HuH-7.5 (cell line): Measurements from ENCODE around the gene B4GALNT4.
"Not testable (repeated sequence)": the region's sequence is repeated elsewhere in the genome, so short reads cannot be mapped to it uniquely, and the experiment has no call there.

Experiments used
- DNase-seq: peaks from one replicate; pipeline ENCODE4 v3.0.0; 2011; ENCODE audit warnings: low spot score

The B4GALNT4 gene

GRCh38 chr11:369336-370018 lies at the start of gene B4GALNT4:
Gene B4GALNT4, plus strand, starts transcription at chr11:369499. Its CDS starts 305 bp downstream, at chr11:369804.
- peak; percentile 84 for DNase-seq

DNA sequence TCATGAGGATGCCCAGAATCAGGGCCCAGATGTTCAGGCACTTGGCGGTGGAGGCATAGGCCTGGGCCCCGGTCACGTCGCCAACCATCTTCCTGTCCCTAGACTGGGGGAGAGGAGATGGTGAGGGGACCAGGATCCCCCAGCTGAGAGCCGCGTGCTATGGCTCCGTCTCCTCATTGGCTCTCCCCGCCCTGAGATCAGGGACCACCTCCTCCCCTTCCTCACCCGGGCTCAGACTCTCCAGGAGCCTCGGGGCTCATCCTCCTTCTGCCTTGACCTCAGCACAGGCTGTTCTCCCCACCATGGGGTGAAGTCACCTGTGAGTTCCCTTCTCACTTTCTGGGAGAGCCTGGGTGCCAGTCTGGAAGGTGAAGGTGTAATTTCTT lies 49.4 kb upstream of the B4GALNT4 start:
- not testable (repeated sequence) for DNase-seq

- DNase-seq, result no peak
Measured at GRCh38 chr11:324156-324555, 45.1 kb upstream of the B4GALNT4 start.

DNA sequence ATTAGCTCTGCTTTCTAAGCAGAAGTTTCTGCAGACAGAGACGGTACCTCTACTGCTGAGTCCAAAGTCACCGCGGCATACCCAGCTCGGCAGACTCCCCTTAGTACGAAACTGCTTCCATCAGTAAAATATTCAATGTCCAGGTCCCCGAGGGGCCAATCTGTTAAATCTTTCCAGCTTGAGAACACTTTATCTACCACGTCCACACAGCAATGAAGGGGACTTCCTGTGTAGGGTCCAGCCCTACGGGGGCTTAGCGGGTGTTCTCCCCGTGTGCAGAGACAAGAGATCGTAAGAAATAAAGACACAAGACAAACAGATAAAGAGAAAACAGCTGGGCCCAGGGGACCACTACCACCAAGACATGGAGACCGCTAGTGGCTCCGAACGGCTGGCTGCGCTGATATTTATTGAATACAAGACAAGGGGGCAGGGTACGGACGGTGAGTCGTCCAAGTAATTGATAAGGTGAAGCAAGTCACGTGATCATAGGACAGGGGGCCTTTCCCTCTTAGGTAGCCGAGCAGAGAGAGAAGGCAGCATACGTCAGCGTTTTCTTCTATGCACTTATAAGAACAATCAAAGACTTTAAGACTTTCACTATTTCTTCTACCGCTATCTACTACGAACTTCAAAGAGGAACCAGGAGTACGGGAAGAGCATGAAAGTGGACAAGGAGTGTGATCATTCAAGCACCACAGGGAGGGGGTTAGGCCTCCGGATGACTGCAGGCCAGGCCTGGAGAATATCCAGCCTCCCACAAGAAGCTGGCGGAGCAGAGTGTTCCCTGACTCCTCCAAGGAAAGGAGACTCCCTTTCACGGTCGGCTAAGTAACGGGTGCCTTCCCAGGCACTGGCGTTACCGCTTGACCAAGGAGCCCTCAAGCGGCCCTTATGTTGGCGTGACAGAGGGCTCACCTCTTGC lies 44.4 kb upstream of the B4GALNT4 start:
- DNase-seq, result not testable (repeated sequence)

GRCh38 chr11:325796-326591 lies 43.3 kb upstream of the B4GALNT4 start:
- no peak for DNase-seq

GRCh38 chr11:326592-326841 lies 42.8 kb upstream of the B4GALNT4 start:
- DNase-seq, result no peak

DNA sequence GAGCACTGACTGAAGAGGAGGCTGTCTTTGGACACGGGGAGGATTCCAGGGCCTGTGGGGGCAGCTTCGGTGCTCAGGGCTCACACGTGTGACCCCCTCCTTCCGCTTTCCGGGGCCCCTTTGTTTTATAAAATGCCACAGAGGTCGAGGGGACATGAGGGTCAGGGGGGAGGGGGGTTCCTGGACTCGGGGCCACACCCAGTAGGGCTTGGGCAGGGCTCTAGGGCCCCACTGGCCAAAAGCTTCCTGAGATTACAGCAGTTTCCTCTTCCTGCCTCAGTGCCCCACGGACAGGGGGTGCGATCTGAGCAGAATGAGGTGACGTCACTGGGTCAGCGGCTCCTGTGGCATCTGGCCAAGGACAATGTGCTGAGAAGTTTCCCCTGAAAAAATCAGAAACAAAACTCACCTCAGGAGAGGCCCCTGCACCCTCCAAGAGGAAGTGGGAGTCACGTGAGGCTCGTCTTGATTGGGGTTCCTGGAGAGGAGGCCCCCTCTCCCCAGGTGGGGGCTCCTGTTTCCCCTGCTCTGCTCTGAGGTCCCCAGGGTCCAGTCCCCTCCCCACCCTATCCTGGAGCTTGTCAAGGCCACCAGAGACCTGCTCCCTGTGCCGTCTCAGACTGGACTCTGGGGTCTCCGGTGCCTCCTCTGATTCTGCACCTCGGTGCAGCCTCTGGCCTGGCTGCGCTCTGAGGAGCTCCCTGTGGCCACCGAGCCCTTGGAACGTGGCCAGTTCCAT lies 42.3 kb upstream of the B4GALNT4 start:
- DNase-seq, result no peak

DNA sequence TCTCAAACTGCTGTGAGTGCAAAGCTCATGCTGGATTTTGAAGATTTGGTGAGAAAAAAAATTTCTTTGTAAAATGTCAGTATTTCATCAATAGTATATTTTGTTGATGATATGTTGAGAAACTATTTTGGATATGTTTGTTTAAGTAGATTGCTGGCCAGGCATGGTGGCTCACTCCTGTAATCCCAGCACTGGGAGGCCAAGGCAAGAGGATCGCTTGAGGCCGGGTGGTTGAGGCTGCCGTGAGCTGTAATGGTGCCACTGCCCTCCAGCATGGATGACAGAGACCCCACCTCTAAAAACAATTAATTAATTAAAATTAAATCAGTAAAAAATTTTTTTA lies 41.7 kb upstream of the B4GALNT4 start:
- no peak for DNase-seq

- no peak for DNase-seq
Measured at GRCh38 chr11:328012-328411, 41.3 kb upstream of the B4GALNT4 start.

GRCh38 chr11:328516-329100 lies 40.7 kb upstream of the B4GALNT4 start:
- DNase-seq, result not testable (repeated sequence)

- no peak for DNase-seq
Measured at GRCh38 chr11:329886-330253, 39.4 kb upstream of the B4GALNT4 start.

GRCh38 chr11:330307-330693 lies 39.0 kb upstream of the B4GALNT4 start:
- no peak for DNase-seq

DNA sequence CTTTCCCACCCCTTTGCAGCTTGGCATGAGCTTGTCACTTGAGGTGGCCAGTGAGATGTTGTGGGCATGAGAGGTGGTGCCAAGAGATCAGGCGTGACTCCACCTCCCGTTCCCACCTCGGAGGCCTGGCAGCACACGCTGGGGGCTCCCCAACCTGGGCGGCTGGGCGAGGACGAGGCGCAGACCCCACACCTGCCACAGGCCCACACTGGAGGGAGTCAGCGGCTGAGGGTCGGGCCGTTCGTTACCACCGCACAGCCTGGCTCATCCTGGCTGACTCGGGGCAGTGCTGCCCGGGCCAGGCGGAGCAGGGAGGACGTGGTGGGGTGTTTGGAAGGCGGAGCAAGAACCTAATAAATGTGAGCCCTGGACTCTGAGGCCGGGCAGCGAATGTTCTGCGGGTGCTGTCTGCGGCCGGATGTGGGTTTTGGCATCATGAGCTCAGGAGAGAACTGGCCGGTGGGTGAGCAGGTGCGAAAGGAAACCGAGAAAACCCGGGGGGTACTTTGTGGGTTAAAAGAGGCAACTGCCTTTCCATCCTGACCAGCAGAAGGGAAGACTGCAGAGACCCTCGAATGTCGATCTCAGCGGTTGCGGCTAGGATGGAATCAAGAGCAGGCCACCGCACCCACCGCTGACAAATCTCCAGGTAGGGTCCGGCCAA lies 38.5 kb upstream of the B4GALNT4 start:
- DNase-seq, result no peak

GRCh38 chr11:331358-332060 lies 37.8 kb upstream of the B4GALNT4 start:
- DNase-seq, result no peak

GRCh38 chr11:332651-333480 lies 36.4 kb upstream of the B4GALNT4 start:
- DNase-seq, result no peak

DNA sequence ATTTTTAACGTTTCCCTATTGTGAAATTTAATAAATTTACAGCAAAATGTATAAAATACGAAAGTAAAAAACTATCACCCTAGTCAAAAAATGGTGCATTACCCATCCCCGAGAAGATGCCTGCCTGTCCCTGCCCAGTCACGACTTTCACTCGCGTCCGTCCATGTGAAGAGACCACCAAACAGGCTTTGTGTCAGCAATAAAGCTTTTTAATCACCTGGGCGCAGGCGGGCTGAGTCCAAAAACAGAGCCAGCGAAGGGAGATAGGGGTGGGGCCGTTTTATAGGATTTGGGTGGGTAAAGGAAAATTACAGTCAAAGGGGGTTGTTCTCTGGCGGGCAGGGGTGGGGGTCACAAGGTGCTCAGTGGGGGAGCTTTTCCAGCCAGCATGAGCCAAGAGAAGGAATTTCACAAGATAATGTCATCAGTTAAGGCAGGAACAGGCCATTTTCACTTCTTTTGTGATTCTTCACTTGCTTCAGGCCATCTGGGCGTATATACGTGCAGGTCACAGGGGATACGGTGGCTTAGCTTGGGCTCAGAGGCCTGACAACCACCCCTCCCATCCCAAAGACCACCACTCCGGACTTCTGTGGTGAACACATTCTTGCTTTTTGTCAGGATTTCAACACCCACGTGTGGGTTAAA lies 35.6 kb upstream of the B4GALNT4 start:
- not testable (repeated sequence) for DNase-seq

DNA sequence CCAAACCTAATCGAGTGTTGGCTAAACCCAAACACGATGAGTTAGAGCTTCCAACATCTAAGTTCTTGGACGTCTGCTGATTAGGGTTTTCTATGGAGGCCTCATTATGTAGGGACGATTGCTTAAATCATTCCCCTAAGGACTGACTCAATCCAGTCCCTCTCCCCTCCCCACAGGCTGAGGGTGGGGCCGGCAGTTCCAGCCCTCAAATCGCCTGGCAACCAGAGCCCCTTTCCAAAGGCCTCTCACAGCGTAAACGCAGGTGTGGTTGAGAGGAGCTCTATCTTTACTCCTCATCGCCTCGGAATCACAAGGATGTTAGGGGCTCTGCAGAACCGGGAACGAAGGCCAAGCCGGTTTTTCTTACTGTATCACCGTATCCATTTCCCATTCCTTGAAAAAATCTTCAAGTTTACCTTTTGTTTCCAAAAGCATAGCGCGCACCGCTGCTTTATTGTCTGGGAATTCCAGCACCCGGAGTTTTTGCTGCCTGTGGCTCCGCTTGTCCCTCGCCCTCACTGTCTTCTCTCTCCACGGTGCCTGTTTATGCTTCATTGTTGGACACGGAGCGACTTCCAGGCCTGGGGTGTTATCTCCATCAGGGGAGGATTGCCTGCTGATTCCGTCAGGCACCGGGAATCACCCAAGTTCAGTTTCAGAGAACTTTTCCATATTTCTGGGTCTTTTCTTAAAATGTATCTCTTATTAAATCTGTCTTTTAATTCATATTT lies 34.9 kb upstream of the B4GALNT4 start:
- no peak for DNase-seq
